Kasumi-1 (cell line): ENCODE data around the gene PRPF4.
"Not testable (repeated sequence)": the region's sequence is repeated elsewhere in the genome, so short reads cannot be mapped to it uniquely, and the experiment has no call there.

ENCODE experiments used
- DNase-seq, 2 experiments: peaks; one replicate each; lab custom pipeline; 2025; lab: John Stamatoyannopoulos, UW

Gene PRPF4

GRCh38 chr9:113267911-113268566, 7.4 kb upstream of the PRPF4 start:
- DNase-seq, result no peak

DNA sequence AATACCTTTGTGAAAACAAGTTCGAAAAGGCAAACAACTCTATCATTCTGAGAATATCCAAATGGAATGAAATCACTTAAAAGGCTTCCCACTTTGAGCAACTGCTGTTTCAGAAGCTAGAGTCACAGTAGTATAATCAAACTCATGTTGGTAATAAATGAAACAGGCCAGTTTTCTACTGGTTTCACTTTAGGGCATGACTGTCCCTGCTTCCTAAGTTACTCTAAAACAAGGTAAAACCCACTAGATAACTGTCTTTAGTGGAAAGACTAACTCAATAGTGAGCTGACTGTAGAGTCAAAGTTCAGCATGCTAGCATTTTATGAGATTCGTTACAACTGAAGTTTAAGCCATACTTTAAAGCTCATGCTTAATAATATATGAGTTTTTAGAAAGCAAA, 6.1 kb upstream of the PRPF4 start:
- no peak for DNase-seq

GRCh38 chr9:113269871-113270270, 5.6 kb upstream of the PRPF4 start:
- no peak for DNase-seq

DNA sequence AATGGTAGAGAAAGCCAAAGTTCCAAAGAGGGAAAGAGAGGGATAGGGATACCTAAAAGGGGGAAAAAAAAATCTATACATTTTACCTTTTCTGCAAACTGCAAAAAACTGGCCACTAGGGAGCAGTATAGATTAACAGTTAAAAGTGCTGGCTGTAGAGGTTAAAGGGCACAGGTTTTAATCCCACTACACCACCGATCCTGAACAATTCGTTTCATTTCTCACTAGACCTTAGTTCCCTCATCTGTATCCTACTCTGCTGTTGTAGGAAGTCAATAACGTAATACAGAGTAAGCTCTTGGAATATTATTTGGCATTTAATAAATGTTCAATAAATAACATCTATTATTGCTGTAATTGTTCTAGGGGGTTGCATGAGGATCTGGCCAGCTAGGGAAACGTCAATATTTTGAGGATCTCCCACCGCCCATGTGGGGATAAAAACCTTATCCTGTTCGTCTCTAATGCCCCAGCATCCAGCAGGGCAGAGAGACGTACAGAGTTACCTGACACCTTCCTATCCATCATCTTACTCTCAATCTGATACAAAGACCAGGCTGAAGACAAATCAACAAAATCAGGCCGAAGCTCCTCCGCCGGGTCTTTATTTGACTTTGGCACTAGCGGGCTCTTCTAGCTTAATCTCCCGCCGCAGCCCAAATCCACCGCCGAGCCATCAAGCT, 843 bp upstream of the PRPF4 start:
- peak; percentile 72 to 86 for DNase-seq

GRCh38 chr9:113278840-113279239, 3.4 kb downstream of the PRPF4 start:
- no peak for DNase-seq

GRCh38 chr9:113281356-113281755, 5.9 kb downstream of the PRPF4 start:
- DNase-seq, result no peak

DNA sequence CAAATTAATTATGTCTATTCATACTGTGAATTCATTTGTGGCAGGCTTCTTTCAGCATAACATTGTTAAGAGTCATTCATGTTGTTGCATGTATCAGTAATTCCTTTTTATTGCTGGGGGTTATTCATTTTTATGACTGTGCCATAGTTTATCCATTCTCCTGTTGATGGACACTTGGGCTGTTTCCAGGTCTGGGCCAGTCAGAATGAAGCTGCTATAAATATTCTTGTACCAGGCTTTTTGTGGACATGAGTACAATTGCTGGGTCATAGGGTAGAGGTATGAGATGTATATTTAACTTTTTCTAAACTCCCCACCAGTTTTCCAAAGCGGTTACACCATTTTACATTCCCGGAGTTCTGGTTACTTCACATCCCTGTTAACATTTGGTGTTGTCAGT, 13.6 kb downstream of the PRPF4 start:
- no peak for DNase-seq

- DNase-seq, result no peak
Measured at GRCh38 chr9:113290052-113290607, 14.7 kb downstream of the PRPF4 start.

DNA sequence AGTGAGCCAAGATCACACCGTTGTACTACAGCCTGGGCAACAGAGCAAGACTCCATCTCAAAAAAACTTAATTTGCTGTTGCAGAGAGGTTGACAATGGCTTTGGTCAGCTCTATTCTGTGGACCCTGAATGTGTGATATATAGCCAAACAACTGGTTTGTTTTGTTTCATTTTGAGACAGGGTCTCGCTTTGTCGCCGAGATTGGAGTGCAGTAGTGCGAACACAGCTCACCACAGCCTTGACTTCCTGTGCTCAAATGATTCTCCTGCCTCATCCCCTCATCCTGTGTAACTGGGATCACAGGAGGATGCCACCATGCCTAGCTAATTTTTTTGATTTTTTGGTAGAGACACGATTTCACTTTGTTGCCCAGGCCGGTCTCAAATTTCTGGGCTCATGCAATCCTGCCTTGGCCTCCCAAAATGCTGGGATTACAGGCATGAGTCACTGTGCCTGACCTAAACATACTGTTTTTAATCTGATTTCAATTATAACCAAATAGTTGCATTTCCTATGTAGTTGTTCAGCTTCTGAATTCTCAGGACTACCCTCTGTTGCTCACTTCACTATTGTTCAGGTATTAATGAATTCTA, 17.9 kb downstream of the PRPF4 start:
- no peak for DNase-seq

GRCh38 chr9:113296247-113296646, 20.8 kb downstream of the PRPF4 start:
- not testable (repeated sequence) for DNase-seq

DNA sequence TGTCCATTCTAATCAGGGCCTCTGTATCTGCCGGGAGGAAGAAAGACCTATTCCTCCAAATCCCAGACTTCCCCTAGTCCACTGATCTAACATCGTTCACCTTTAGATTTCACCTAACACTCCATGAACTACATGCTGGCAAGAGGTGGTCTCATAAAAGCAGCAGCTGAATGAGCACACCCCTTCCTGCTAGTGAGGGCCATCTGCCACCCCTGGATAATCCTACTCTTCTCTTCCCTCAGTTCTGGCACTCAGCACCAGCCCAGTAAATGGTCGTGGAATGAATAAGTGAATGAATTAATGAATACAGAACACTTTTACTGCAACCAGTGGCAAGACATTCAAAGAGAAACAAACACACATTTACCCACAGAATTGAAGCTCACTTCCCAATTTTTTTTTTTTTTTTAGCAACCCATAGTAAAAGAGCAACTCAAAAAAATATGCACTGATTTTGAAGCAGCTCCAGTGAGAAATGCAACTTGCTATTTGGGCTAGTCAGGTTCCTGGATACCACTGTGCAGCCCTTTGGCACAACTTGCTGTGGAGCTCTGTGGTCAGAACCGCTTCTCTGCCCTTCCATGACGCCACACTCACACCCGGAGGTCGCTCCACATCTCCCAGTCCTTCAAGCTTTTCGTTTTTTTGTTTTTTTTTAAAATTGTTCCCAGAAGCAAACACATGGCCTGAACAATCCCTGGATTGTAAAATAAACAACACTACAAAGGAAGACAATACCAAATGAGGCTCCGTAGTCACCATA, 21.5 kb downstream of the PRPF4 start:
- no peak for DNase-seq

DNA sequence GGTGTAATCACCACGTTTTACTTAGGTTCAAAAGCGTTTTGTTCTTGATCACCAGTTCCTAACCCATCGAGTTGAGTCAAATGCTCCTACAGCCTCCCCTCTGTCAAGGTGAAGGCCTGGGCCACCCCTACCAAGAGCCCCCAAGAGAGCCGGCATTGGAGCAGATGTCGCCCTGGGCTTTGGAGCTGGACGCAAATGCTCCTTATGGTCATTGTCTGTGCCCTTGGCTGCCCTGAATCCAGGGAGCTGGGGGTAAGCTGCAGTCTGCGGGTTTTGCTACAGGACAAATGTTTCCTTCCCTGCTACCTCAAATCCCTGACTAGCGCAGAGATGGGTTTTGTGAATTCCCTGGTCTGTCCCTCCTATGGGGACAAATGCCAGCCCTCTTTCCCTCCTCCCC, 22.9 kb downstream of the PRPF4 start:
- DNase-seq, result no peak

DNA sequence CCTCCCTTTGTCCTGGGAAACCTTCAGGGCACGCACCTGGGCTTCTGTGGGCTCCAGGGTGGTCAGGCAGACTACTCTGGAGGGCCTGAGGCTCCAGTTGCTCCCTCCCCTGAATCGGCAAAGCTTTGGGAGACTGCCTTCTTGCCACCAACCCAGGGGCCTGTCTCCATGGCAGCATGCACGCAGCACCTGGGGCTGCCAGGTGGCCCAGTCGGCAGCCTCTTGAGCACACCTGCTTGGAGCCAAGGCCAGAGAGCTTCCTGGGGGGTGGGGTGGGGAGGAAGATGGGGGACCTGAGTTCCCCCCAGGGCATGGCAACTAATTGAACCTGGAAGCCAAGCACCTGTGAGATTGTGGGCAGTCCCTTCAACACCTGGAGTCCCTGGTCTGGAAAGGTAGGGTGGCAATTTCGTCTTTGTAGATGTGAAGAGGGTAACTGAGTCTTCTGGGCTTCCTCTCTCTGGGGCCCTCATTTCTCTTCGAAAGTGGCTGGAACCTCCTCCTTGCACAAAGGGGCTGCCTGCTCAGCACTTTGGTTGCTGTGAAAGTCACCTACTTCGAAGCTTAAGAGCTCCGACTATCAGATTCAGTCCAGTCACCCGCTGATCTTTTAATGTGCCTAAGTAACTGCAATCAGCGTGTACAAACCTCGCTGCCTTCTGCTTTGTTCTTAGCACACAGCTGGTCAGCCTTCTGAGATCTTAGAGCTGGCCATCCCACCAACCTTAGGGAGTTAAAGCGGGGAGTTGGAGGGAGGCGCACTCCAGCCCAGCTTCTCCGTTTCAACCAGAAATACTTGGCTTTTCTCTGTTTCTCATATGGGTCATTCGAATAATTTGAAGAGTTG, 23.7 kb downstream of the PRPF4 start:
- no peak for DNase-seq

GRCh38 chr9:113299800-113300292, 24.4 kb downstream of the PRPF4 start:
- peak; percentile 50 to 68 for DNase-seq

DNA sequence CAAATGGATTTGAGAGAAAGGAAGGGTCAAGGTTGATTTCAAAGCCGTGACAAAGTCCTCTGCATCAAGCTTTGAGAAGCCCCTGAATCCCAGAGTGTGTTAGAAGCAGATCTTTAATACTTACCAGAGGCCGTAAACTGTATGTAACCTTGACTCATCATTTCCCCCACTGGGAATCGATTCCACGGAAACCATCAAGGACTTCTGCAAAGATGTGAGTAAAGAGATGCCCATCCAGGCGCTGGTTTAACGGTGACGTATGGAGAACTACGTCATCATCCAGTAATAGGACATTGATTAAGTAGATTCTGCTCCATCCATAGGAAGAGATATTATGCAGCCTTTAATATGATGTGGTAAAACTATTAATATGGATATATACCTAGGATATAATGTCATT, 26.1 kb downstream of the PRPF4 start:
- no peak for DNase-seq

GRCh38 chr9:113302792-113303418, 27.4 kb downstream of the PRPF4 start, which contains the start of gene RNF183:
RNF183 (minus strand) TSS chr9:113303376; CDS start chr9:113298184, 5,192 bp downstream.
- no peak for DNase-seq

GRCh38 chr9:113306566-113306965, 31.1 kb downstream of the PRPF4 start:
- no peak for DNase-seq

- no peak for DNase-seq
Measured at GRCh38 chr9:113307396-113307975, 32.0 kb downstream of the PRPF4 start.

- DNase-seq, result peak; percentile 58 to 78
Measured at GRCh38 chr9:113309204-113309813, 33.9 kb downstream of the PRPF4 start.

DNA sequence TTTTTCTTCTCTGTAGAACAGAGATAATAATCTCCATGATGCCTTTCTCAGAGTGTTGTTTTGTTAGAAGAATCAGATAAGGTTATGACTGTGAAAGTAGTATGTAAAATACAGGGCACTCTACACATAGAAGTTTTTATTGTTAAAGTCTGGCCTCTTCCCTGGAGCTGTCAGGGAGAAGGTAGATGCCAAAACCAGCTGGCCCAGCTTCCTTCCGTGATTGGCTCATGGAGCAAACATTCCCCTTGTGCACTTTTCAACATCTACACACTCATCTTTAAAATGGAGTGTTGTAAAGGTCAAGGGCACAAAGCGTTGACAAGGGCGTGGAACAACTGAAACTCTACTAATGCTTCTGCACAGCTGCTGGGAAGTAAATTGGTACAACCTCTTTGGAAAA, 35.1 kb downstream of the PRPF4 start:
- DNase-seq, result no peak
